SIG-M5 treated with dmso at 0.1 percent for 504 hours (cell line): ENCODE data around the gene DAPP1.
"Not testable (repeated sequence)": the region's sequence is repeated elsewhere in the genome, so short reads cannot be mapped to it uniquely, and the experiment has no call there.

Experiments used
- DNase-seq: peaks from one replicate; lab custom pipeline; 2025; ENCODE audit not compliant: unreplicated experiment; lab: John Stamatoyannopoulos, UW

The DAPP1 gene

GRCh38 chr4:99816545-99817308, at the start of gene DAPP1:
TSS of gene DAPP1 (plus strand) at chr4:99816827. CDS start at chr4:99816914, 87 bp downstream.
- peak; percentile 90 for DNase-seq

DNA sequence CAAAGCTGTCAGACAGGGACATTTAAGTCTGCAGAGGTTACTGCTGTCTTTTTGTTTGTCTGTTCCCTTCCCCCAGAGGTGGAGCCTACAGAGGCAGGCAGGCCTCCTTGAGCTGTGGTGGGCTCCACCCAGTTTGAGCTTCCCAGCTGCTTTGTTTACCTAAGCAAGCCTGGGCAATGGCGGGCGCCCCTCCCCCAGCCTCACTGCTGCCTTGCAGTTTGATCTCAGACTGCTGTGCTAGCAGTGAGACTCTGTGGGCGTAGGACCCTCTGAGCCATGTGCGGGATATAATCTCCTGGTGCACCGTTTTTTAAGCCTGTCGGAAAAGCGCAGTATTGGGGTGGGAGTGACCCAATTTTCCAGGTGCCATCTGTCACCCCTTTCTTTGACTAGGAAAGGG, 45.8 kb upstream of the DAPP1 start:
- DNase-seq, result not testable (repeated sequence)

DNA sequence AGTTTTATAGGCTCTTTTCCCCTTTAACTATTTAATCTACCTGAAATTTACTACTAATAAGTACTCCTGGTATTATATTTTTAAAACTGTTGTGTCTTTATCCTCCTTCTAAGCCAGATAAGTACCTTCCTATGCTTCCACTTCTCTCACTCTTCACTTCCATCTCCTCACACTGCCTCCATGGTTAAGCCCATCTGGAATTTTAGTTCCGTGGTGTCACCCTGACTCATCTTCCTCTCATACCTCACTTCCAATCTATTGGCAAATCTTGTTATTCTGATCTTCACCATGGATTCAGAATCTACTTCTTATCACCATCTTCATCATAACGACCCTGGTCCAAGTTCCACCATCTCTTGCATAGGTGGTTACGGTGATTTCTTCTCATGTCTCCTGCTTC, 32.7 kb upstream of the DAPP1 start:
- no peak for DNase-seq

GRCh38 chr4:99784842-99785241, 31.8 kb upstream of the DAPP1 start:
- DNase-seq, result no peak

DNA sequence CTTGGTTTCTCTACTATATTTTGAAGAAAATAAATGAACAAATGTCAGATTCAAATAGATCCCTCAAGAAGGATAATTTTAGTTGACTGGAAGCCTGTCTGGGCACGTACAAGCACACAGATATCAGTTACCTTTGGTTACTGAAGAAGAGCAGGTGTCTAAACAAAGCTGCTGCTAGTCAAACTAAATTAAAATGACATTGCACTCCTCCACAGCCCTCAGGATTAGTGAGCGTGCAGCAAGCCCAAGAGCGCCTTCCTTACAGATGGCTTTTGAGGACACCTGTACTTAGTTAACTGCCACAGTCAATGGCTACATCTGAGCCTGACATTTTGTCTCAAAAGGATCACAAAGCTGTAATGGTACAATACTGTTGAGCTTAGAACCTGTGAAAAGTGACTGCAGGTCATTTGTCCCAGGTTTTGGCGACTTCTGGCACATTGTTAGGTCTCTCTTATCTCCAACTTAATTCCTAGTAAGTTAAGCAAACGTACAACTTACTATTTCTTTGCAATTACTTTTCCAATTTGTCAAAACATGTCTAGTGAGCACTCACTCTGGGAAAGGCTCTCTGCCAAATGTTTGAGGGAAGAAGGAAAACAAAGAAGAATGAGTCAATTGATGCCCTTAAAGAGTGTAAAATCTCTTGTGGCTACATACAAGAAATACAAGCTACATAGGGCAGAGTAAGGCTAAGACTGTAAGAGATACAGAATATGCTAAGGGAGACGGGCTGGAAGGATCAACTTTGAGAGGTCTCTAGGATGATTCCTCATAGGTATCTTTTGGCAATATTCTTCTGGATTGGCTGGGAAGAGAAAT, 25.6 kb upstream of the DAPP1 start:
- DNase-seq, result no peak

DNA sequence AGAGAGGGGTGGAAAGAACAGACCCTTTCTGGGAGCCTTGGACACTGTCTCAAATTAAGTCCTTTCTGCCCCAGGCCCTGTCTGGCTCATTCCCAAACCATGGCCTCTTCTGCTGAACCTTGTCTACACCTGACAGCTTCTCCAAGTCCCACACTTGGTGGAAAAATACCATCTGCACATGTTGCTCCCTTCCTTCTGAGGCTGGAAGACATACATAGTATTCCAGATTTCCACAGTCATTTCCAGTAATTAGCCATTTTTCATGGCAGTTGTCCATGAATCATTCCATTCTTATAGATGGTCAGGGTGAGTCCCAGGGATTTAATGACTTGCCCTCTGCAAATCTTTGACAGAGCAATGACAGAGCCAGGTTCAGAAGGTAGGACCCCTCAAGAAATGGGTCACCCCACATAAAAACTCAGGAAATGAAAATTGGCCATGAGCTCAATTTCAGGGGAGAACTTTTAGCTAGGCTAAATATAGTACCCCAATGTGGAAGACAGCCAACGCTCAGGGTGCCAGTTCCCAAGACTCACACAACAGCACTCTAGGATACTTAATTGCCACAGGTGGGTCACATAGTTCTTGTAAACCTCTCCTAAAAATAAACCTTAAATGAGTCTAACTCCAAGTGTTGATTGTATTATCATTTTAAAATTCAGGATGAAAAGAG, 16.2 kb upstream of the DAPP1 start:
- DNase-seq, result no peak

GRCh38 chr4:99801005-99801699, 15.5 kb upstream of the DAPP1 start:
- no peak for DNase-seq

- DNase-seq, result no peak
Observed at GRCh38 chr4:99803566-99804101, 13.0 kb upstream of the DAPP1 start.

DNA sequence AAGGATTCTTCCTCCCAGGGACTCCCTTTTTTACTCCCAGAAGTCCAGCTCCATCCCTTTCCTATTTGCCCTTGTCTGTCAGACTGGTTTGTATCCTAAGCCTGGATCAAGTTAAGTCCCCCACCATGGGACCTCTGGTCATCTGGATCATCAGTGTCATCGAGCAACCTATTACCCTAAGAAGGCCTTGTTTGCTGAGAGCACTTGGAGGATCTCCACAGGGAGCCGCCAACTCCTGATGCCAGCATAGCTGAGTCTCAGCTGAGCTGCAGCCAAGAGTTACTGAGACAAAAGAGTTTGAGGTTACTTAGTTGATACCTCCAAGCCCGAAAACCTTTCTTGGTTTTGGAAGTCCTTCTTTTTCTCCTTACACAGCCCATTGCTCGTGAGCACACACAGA, 10.1 kb upstream of the DAPP1 start:
- no peak for DNase-seq

DNA sequence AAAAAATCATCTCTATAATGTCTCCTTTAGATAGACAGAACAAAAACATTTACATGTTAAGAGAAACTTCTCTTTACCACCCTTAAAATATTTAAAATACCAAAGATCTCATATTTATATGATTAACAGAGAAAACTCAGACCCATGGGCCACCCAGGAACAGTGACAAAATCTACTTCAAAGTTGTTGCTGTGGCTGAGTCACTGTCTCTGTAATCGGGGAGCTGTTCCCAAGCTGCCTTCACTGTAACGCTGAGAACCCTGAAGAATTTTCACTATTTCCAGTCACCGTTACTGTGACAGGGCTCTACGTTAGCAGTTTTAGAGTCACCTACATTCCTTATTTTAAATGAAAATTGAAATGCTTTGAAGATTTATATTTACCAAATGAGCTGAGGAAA, 9.0 kb upstream of the DAPP1 start:
- no peak for DNase-seq

DNA sequence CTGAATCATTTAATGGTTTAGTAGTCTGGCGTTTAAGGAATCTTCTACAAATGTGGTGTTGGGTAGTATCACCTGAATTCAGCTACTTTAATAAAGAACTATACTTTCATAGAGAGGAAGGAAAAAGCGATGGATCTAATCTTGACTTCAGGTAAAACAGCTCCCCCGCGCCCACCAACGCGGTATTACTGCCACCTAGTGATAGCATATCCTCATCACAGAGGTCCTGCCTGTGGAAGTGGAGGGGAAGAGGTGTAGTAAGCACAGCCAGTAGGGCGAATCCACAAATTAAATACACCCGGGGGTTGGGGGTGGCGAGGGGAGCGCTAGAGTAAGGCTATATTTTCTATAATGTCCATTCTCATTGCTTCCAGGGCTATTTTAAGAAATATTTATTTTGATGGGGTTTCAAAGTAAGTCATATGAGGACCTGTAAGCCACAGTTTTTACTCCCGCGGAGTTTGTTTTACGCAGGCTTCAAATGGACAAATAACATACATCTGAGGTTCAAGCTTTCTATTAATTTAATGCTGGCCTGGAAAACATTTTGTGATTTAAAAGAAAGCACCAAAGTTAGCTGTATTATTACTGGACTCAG, 8.3 kb upstream of the DAPP1 start:
- DNase-seq, result peak; percentile 59

DNA sequence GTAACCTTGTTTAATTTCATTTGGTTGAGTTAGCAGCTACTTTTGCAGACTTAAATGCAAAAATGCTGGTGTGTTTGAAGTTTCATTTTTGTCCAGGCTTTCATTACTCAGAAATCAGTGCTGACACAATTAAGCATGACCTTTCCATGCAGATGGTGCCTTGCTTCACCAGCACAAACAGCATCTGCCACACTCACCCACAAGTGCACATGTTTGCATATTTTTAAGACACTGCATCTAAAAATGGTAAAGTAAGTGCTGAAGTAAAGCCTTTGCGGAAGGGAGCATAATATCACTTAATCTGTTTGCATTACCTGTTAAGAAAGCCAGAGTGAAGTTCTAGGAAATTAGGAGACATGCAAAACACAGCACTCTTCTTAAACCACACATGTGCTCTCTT, 7.3 kb upstream of the DAPP1 start:
- no peak for DNase-seq

- DNase-seq, result no peak
Observed at GRCh38 chr4:99810536-99810935, 6.1 kb upstream of the DAPP1 start.

DNA sequence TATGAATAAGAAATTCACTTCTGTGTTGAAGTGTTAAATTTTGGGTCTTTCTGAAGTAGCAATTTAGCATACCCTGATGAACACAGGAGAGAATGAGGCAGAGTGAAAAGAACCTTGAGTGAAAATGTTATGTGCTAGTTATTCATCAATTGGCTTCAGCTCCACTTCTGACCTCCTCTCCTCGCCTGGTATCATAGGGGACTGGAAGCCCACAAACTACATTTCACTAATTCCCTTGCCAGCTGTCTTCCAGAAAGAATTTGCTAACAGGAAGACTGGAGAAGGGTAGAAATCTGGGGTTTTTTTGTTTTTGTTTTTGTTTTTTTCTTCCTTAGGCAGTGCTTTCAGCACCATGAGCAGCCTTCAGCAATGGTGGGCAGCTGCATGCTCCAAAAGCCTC, 5.5 kb upstream of the DAPP1 start:
- no peak for DNase-seq

- peak; percentile 81 for DNase-seq
Observed at GRCh38 chr4:99811850-99812249, 4.8 kb upstream of the DAPP1 start.

DNA sequence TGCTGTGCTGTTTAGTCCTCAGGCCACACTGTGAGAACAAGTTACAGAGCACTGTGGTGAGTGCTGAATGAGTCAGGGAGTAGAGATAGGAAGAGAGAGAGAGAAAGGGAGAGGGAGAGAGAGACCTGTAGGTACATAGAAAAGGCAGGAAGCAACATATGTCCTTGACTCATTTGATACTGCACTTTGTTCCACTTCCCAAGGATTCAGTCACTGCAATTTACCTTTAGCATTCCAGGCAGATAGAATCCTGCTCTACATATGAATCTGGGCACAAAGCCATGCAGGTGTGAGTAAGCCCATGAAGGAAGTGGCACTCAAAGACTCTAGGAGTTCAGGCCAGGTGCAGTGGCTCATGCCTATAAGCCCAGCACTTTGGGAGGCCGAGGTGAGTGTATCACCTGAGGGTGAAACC, 1.0 kb upstream of the DAPP1 start:
- peak; percentile 50 for DNase-seq

GRCh38 chr4:99817309-99817890, 773 bp downstream of the DAPP1 start:
- peak; percentile 65 for DNase-seq

GRCh38 chr4:99818661-99819060, 2.0 kb downstream of the DAPP1 start:
- DNase-seq, result no peak

DNA sequence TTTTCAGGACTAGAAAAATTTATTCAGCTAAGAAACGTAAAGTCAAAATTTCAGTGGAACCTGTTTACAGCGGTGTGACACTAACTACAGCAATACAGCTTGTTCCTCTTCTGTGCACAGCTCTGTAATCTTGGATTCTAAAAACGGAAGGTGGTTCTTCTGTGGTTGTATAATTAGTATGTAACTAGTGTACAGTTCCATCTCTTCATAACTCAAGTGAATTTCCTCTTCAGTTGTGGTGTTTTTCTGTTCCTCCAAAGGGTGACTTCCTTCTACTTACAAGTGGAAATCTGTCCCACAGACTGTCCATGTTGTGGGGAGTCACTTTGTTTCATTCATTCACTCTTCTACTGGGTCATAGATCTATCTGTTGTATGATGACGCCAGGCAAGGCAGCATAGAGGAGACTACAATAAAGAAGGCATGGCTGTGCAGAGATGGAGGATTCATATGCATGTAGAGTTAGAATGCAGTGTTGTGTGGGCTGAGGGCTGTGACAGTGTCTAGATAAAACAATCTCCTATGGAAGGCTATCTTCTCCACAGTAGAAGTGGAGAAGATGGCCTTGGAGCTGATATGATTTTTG, 5.4 kb downstream of the DAPP1 start:
- peak; percentile 85 for DNase-seq

GRCh38 chr4:99822734-99823133, 6.1 kb downstream of the DAPP1 start:
- DNase-seq, result no peak
